Loucy (cell line): ENCODE results near the gene SIAH3.

Experiments used
- H2AFZ ChIP-seq: fragments of 200-600 bp; sonication (generic); 2 replicates; pipeline ENCODE4 v1.6.0; 2016; ENCODE audit warnings: antibody characterized with exemption, mild to moderate bottlenecking, low read length, moderate library complexity
- H3F3A ChIP-seq: fragments of 200-600 bp; 2 replicates; pipeline ENCODE4 v1.6.0; 2016; ENCODE audit warnings: antibody characterized with exemption, low read depth, mild to moderate bottlenecking
- H3K27me3 ChIP-seq: fragments of 200-600 bp; sonication (generic); 2 replicates; pipeline ENCODE4 v1.6.1; 2014; ENCODE audit warnings: low read length, mild to moderate bottlenecking; ENCODE audit not compliant: insufficient read depth, poor library complexity, severe bottlenecking
- H3K36me3 ChIP-seq: fragments of 200-600 bp; sonication (generic); 2 replicates; pipeline ENCODE4 v1.6.1; 2016; ENCODE audit warnings: low read length; ENCODE audit not compliant: insufficient read depth
- H3K4me1 ChIP-seq: fragments of 200-600 bp; sonication (generic); 2 replicates; pipeline ENCODE4 v1.5.1; 2014; ENCODE audit warnings: low read length, mild to moderate bottlenecking; ENCODE audit not compliant: insufficient read depth, poor library complexity, severe bottlenecking
- H3K4me2 ChIP-seq: fragments of 200-600 bp; sonication (generic); 2 replicates; pipeline ENCODE4 v1.6.0; 2014; ENCODE audit warnings: antibody characterized with exemption, low read length, low read depth, mild to moderate bottlenecking; ENCODE audit not compliant: poor library complexity, severe bottlenecking
- H3K4me3 ChIP-seq: fragments of 200-600 bp; sonication (generic); 2 replicates; pipeline ENCODE4 v1.5.1; 2014; ENCODE audit warnings: low read length, mild to moderate bottlenecking, mixed read lengths; ENCODE audit not compliant: poor library complexity, severe bottlenecking
- H3K79me2 ChIP-seq: fragments of 200-600 bp; sonication (generic); 2 replicates; pipeline ENCODE4 v1.6.1; 2014; ENCODE audit warnings: low read length; ENCODE audit not compliant: insufficient read depth
- H3K9ac ChIP-seq: fragments of 200-600 bp; sonication (generic); 2 replicates; pipeline ENCODE4 v1.6.0; 2014; ENCODE audit warnings: mild to moderate bottlenecking, low read depth, low read length, moderate library complexity; ENCODE audit not compliant: poor library complexity, severe bottlenecking
- H3K9me2 ChIP-seq: fragments of 200-600 bp; sonication (generic); replicated peaks from 2 replicates; pipeline ENCODE4 v1.6.1; 2016; ENCODE audit warnings: low read depth, low read length, mixed read lengths
- H3K9me3 ChIP-seq: fragments of 200-600 bp; sonication (generic); 2 replicates; pipeline ENCODE4 v1.6.1; 2014; ENCODE audit warnings: mild to moderate bottlenecking, antibody characterized with exemption, low read length, low read depth; ENCODE audit not compliant: insufficient read depth
- H4K20me1 ChIP-seq: fragments of 200-600 bp; sonication (generic); 2 replicates; pipeline ENCODE4 v1.6.0; 2014; ENCODE audit warnings: antibody characterized with exemption, low read length, mild to moderate bottlenecking; ENCODE audit not compliant: insufficient read depth, poor library complexity, severe bottlenecking
- EZH2phosphoT487 ChIP-seq: fragments of 200-600 bp; IDR thresholded peaks from 2 replicates; pipeline ENCODE4 v1.6.1; 2018; ENCODE audit warnings: antibody characterized with exemption, mild to moderate bottlenecking, moderate library complexity, borderline replicate concordance
- TF ChIP-seq, protein P1 (sequence below): fragments of 200-600 bp; sonication (generic); conservative IDR thresholded peaks from 2 replicates; pipeline ENCODE4 v1.5.1; 2014; ENCODE audit warnings: mild to moderate bottlenecking, antibody characterized with exemption, low read length

The SIAH3 gene

DNA sequence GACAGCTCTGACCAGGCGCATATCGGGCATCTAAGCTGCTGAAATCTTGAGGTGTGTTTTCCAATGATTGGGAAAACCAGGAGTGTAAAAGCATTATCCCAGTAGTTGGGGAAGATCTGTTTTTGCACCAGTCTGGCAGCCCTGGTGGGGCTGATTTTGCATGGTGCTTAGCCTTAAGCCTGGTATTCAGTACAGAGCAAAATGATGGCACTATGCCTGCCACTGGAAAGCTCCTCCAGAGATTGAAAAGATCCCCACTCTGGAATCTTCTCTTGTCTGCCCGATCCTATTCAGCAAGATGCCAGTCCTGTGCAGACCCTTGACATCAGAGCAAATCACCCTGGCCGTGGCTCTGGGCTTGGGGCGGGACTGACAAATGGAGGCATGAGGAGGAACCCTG lies 44.7 kb upstream of the SIAH3 start:
- Histone ChIP-seq H2AFZ (0 out of 2 replicates have a peak overlapping the region, but pooled peaks have one; percentile 9), H3K4me3 (no peak overlapping the region), H4K20me1 (no peaks in the 10 kb centered on the region), H3K9ac (no peak overlapping the region), H3F3A (no peaks in the 10 kb centered on the region), H3K79me2 (no peaks in the 10 kb centered on the region), H3K36me3 (no peaks in the 10 kb centered on the region), H3K9me2 (no peaks in the 10 kb centered on the region), H3K4me2 (no peak overlapping the region), H3K9me3 (no peaks in the 10 kb centered on the region), H3K4me1 (peaks cover 52% of the 10 kb centered on the region), H3K27me3 (no peaks in the 10 kb centered on the region)
- TF ChIP-seq, protein P1, sequence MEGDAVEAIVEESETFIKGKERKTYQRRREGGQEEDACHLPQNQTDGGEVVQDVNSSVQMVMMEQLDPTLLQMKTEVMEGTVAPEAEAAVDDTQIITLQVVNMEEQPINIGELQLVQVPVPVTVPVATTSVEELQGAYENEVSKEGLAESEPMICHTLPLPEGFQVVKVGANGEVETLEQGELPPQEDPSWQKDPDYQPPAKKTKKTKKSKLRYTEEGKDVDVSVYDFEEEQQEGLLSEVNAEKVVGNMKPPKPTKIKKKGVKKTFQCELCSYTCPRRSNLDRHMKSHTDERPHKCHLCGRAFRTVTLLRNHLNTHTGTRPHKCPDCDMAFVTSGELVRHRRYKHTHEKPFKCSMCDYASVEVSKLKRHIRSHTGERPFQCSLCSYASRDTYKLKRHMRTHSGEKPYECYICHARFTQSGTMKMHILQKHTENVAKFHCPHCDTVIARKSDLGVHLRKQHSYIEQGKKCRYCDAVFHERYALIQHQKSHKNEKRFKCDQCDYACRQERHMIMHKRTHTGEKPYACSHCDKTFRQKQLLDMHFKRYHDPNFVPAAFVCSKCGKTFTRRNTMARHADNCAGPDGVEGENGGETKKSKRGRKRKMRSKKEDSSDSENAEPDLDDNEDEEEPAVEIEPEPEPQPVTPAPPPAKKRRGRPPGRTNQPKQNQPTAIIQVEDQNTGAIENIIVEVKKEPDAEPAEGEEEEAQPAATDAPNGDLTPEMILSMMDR, result no peak
- TF ChIP-seq EZH2phosphoT487, result no peak

DNA sequence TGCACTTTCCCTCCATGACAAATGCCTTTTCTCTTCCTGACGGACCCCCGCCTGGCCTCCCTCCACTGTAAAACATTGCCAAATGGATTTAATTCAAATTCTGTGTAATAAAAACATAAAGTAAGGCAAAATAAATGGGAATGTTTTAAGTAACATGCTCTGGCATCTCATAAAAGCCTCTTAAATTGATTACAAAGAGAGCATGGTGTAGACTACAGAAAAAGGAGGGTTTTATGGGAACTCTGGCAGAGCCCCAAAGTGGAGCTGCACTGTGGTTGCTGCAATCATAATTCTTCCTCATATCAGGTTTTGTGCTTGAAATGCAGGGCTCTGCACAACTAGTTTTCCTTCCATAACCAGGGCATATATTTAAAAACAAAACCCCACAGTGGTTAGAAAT lies 44.3 kb upstream of the SIAH3 start:
- Histone ChIP-seq H3K9ac (no peak overlapping the region), H2AFZ (no peak overlapping the region), H4K20me1 (no peaks in the 10 kb centered on the region), H3K27me3 (no peaks in the 10 kb centered on the region), H3K9me3 (no peaks in the 10 kb centered on the region), H3K9me2 (no peaks in the 10 kb centered on the region), H3K4me3 (no peak overlapping the region), H3K79me2 (no peaks in the 10 kb centered on the region), H3F3A (no peaks in the 10 kb centered on the region), H3K4me2 (no peak overlapping the region), H3K36me3 (no peaks in the 10 kb centered on the region), H3K4me1 (peaks cover 55% of the 10 kb centered on the region)
- TF ChIP-seq EZH2phosphoT487, result no peak
- TF ChIP-seq, protein P1, result no peak

DNA sequence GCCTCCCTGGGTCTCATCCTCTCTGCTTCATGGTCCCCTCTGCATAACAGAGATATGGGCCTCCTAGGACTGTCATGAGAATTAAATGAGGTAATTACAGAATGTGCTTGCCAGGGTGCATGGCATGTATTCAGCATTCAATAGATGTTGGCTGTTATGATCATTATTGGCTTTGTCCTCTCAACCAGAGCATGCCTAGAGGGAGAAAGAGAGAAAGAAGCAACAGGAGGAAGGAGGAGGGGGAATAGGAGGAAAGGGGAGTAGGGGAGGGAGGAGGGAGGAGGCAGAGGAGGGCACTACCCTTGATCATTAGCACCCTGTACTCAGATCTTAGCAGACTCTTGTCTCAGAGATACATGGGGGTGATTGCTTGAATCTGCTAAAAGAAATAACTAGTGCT lies 41.0 kb upstream of the SIAH3 start:
- Histone ChIP-seq H2AFZ (peak overlapping the region; percentile 45), H3F3A (no peaks in the 10 kb centered on the region), H3K4me1 (peaks cover 48% of the 10 kb centered on the region), H3K4me2 (no peak overlapping the region), H3K27me3 (no peaks in the 10 kb centered on the region), H4K20me1 (no peaks in the 10 kb centered on the region), H3K4me3 (no peak overlapping the region), H3K36me3 (no peaks in the 10 kb centered on the region), H3K9me3 (no peaks in the 10 kb centered on the region), H3K79me2 (no peaks in the 10 kb centered on the region), H3K9ac (no peak overlapping the region), H3K9me2 (no peaks in the 10 kb centered on the region)
- TF ChIP-seq, protein P1, result no peak
- no peak for TF ChIP-seq EZH2phosphoT487
